IMR-90 (cell line): ENCODE data around the gene STK35. TPM values are rescaled to one million over a fixed set of nuclear protein-coding genes. Genes with fewer than 3 reads are reported as not detected.

Source experiments
- ATAC-seq: fragments of 200-7000 bp; cut with Tn5 transposase; 2 replicates; pipeline ENCODE4 v1.9.1; 2020; ENCODE audit warnings: low read depth, mild to moderate bottlenecking, moderate library complexity
- BruUV-seq: library from RNA; stranded (reverse); fragments of 400-500 nt; replicated peaks from 2 replicates; lab custom pipeline; 2021; lab: Mats Ljungman, UMichigan
- CTCF ChIA-PET: fragments of 300-600 bp; formaldehyde crosslinking; extraction: SDS; loops from one replicate; lab custom pipeline; 2021; ENCODE audit warnings: antibody characterized with exemption; lab: Yijun Ruan, JAX
- POLR2A ChIA-PET: fragments of 300-600 bp; sonication (Branson Sonifier 250); formaldehyde crosslinking; loops from one replicate; lab custom pipeline; 2022; ENCODE audit warnings: antibody characterized with exemption; ENCODE audit not compliant: unreplicated experiment; lab: Charles Lee
- DNase-seq: peaks from one replicate; pipeline ENCODE4 v3.0.0; 2013
- H2AFZ ChIP-seq: replicated peaks from 2 replicates; pipeline ENCODE3; 2013; ENCODE audit warnings: low read length, mild to moderate bottlenecking; ENCODE audit not compliant: poor library complexity
- H2AK5ac ChIP-seq: 2 replicates; pipeline ENCODE4 v1.6.1; 2013; ENCODE audit warnings: low read depth, low read length, inconsistent platforms
- H2AK9ac ChIP-seq: replicated peaks from 2 replicates; pipeline ENCODE3; 2013; ENCODE audit warnings: mild to moderate bottlenecking, low read depth, low read length, moderate library complexity; ENCODE audit not compliant: poor library complexity
- H2BK120ac ChIP-seq: 2 replicates; pipeline ENCODE4 v1.6.1; 2013; ENCODE audit warnings: low read depth, low read length, inconsistent platforms
- H2BK15ac ChIP-seq: 3 replicates; pipeline ENCODE4 v1.6.1; 2013; ENCODE audit warnings: low read depth, low read length, inconsistent platforms
- H2BK20ac ChIP-seq: 2 replicates; pipeline ENCODE4 v1.6.1; 2013; ENCODE audit warnings: low read depth, mild to moderate bottlenecking, inconsistent platforms, low read length, moderate library complexity
- H2BK5ac ChIP-seq: 2 replicates; pipeline ENCODE4 v1.6.1; 2013; ENCODE audit warnings: mild to moderate bottlenecking, low read depth, low read length, inconsistent platforms; ENCODE audit not compliant: poor library complexity, severe bottlenecking
- H3K14ac ChIP-seq: replicated peaks from 2 replicates; pipeline ENCODE4 v1.6.1; 2013; ENCODE audit warnings: low read depth, low read length, inconsistent platforms
- H3K18ac ChIP-seq: 2 replicates; pipeline ENCODE4 v1.6.1; 2013; ENCODE audit warnings: low read depth, low read length, control low read depth
- H3K23ac ChIP-seq: 2 replicates; pipeline ENCODE4 v1.6.1; 2013; ENCODE audit warnings: low read depth, low read length, inconsistent platforms
- H3K27ac ChIP-seq: 2 replicates; pipeline ENCODE4 v1.5.1; 2013; ENCODE audit warnings: mild to moderate bottlenecking, control low read depth, low read length; ENCODE audit not compliant: insufficient read depth
- H3K27me3 ChIP-seq: 2 replicates; pipeline ENCODE4 v1.6.1; 2013; ENCODE audit warnings: low read length; ENCODE audit not compliant: control insufficient read depth, insufficient read depth
- H3K36me3 ChIP-seq: 2 replicates; pipeline ENCODE4 v1.6.1; 2013; ENCODE audit warnings: low read length, mixed read lengths; ENCODE audit not compliant: control insufficient read depth, insufficient read depth
- H3K4ac ChIP-seq: 2 replicates; pipeline ENCODE4 v1.6.1; 2013; ENCODE audit warnings: low read depth, low read length, inconsistent platforms
- H3K4me1 ChIP-seq: 2 replicates; pipeline ENCODE4 v1.6.1; 2013; ENCODE audit warnings: low read length, mixed read lengths; ENCODE audit not compliant: control insufficient read depth, insufficient read depth
- H3K4me2 ChIP-seq: 2 replicates; pipeline ENCODE4 v1.6.1; 2013; ENCODE audit warnings: low read depth, mild to moderate bottlenecking, control low read depth, low read length, moderate library complexity
- H3K4me3 ChIP-seq: 2 replicates; pipeline ENCODE4 v1.5.1; 2013; ENCODE audit warnings: low read depth, mild to moderate bottlenecking, control low read depth, low read length, moderate library complexity; ENCODE audit not compliant: insufficient read depth
- H3K56ac ChIP-seq: 2 replicates; pipeline ENCODE4 v1.6.1; 2013; ENCODE audit warnings: low read length, inconsistent platforms; ENCODE audit not compliant: insufficient read depth; ENCODE audit errors: extremely low read depth
- H3K79me1 ChIP-seq, 2 experiments: 2 replicates each; pipeline ENCODE4 v1.6.1; 2013; ENCODE audit warnings: low read length in 2 of 2, inconsistent platforms in 1 of 2, low read depth in 1 of 2
- H3K9ac ChIP-seq: 2 replicates; pipeline ENCODE4 v1.6.1; 2013; ENCODE audit warnings: low read depth, low read length, control low read depth
- H3K9me1 ChIP-seq: 2 replicates; pipeline ENCODE4 v1.6.1; 2013; ENCODE audit warnings: low read length, inconsistent platforms; ENCODE audit not compliant: insufficient read depth
- H3K9me3 ChIP-seq: 2 replicates; pipeline ENCODE4 v1.6.1; 2013; ENCODE audit warnings: low read length; ENCODE audit not compliant: control insufficient read depth, insufficient read depth
- H4K20me1 ChIP-seq: 2 replicates; pipeline ENCODE4 v1.6.1; 2013; ENCODE audit warnings: low read length, inconsistent platforms; ENCODE audit not compliant: insufficient read depth
- H4K5ac ChIP-seq: 2 replicates; pipeline ENCODE4 v1.6.1; 2013; ENCODE audit warnings: mild to moderate bottlenecking, low read depth, low read length, control low read depth
- H4K8ac ChIP-seq, 2 experiments: 2 replicates each; pipeline ENCODE4 v1.6.1; 2013; ENCODE audit warnings: low read depth in 2 of 2, low read length in 2 of 2, control low read depth in 1 of 2, inconsistent platforms in 1 of 2
- H4K91ac ChIP-seq: 2 replicates; pipeline ENCODE4 v1.6.1; 2013; ENCODE audit warnings: low read depth, low read length, inconsistent platforms; ENCODE audit not compliant: insufficient read depth
- BHLHE40 ChIP-seq: fragments of 150-350 bp; IDR thresholded peaks from 2 replicates; pipeline ENCODE4 v1.6.1; 2016; ENCODE audit warnings: mild to moderate bottlenecking, low read depth, low read length
- CTCF ChIP-seq: conservative IDR thresholded peaks from 2 replicates; pipeline ENCODE4 v1.5.1; 2012; ENCODE audit warnings: mild to moderate bottlenecking, low read depth, low read length, improper control_type of control experiment
- POLR2A ChIP-seq: IDR thresholded peaks from 2 replicates; pipeline ENCODE4 v1.6.1; 2012; ENCODE audit warnings: mild to moderate bottlenecking, low read depth, low read length
- RAD21 ChIP-seq: IDR thresholded peaks from 2 replicates; pipeline ENCODE4 v1.6.1; 2012; ENCODE audit warnings: low read length, improper control_type of control experiment
- RFX5 ChIP-seq: IDR thresholded peaks from 2 replicates; pipeline ENCODE4 v1.8.0; 2012; ENCODE audit warnings: low read depth, mild to moderate bottlenecking, low read length, moderate library complexity
- SMC3 ChIP-seq: fragments of 150-350 bp; IDR thresholded peaks from 2 replicates; pipeline ENCODE4 v1.6.1; 2016; ENCODE audit warnings: low read depth, mild to moderate bottlenecking, antibody characterized with exemption, low read length, moderate library complexity
- WGBS, 2 experiments: methylation state at CpG; one replicate each; pipeline versions ENCODE4 v1.1.5 to v1.1.7; 2013; ENCODE audit warnings: missing lambda C conversion rate in 2 of 2; ENCODE audit not compliant: insufficient read length in 1 of 2; ENCODE audit errors: extremely low coverage in 2 of 2; 5-methylcytosine and 5-hydroxymethylcytosine counted together
- dilution Hi-C: fragments of 300-500 bp; cut with HindIII; formaldehyde crosslinking; loops from one replicate; pipeline ENCODE4 v1.14.3; 2018; ENCODE audit warnings: low sequenced_read_pairs; ENCODE audit not compliant: unreplicated experiment
- in situ Hi-C: fragments of 300-500 bp; cut with MboI; formaldehyde crosslinking; loops from 3 replicates; pipeline ENCODE4 v1.14.3; 2019; ENCODE audit warnings: low sequenced_read_pairs, inconsistent platforms, mixed read lengths
- intact Hi-C: fragments of 100-400 bp; cut with micrococcal nuclease; formaldehyde crosslinking; loops from 2 replicates; pipeline ENCODE4 v1.10.0; 2022
- polyA plus RNA-seq, 3 experiments: library from polyadenylated mRNA; depleted of rRNA; stranded (reverse); fragments of >200 nt; gene quantifications; 2 replicates each; pipeline ENCODE4 v1.2.3, GENCODE V29; 2012; ENCODE audit warnings: low replicate concordance in 1 of 3
- total RNA-seq: library from RNA; depleted of rRNA; stranded (reverse); fragments of >200 nt; gene quantifications from 2 replicates; pipeline ENCODE4 v1.2.3, GENCODE V29; 2012

STK35 gene
- total and polyA plus RNA-seq, 2 of the 4 experiments (the other 2 are of a cell fraction): 11.1 to 12.0 TPM

DNA sequence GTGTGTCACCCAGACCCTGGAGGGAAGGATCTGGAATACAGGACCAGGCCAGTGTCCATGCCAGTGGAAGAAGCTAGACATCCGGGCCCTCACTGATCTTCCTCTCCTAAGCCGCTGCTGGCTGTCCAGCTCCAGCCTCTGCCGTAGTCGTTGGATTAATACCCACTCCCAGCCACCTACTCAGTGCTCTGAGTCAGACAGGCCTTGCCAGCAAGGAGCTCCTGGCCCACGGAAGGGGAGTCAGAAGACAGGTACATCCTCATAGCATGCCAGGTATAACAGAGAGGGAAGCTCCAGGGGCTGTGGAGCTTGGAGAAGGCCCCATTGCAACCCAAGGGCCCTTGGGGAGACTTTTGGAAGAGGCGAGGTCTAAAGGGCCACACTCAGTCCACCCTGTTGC, 49.0 kb downstream of the STK35 start:
- Histone ChIP-seq H2AK5ac (no peak overlapping the region), H2AFZ (no peak overlapping the region), H3K4ac (no peak overlapping the region), H3K18ac (no peak overlapping the region), H3K14ac (no peak overlapping the region), H3K36me3 (peaks cover 7% of the 10 kb centered on the region), H4K20me1 (no peaks in the 10 kb centered on the region), H3K9me3 (no peaks in the 10 kb centered on the region), H4K91ac (no peak overlapping the region), H3K23ac (no peak overlapping the region), H2BK15ac (no peak overlapping the region), H3K4me2 (no peak overlapping the region), H4K8ac (no peak overlapping the region), H2AK9ac (no peak overlapping the region), H3K56ac (no peak overlapping the region), H3K27ac (no peak overlapping the region), H2BK120ac (no peak overlapping the region), H3K4me3 (no peak overlapping the region), H2BK5ac (no peak overlapping the region), H4K5ac (no peak overlapping the region), H2BK20ac (no peak overlapping the region), H3K27me3 (no peaks in the 10 kb centered on the region), H3K9ac (no peak overlapping the region), H3K4me1 (peaks cover 8% of the 10 kb centered on the region), H3K79me1 (peaks cover 12 to 15% of the 10 kb centered on the region in 2 experiments), H3K9me1 (peaks cover 17% of the 10 kb centered on the region)
- intact Hi-C loops: loop anchor here (5.0 kb wide), 1 partner anchor 48 kb away; the partner anchor contains the start of gene STK35
- WGBS, 2 experiments: no CpG with 5 or more reads among the region's 6 CpGs
- in situ Hi-C loops: no loop called here
- BruUV-seq: no TSS peak
- DNase-seq (no peak), ATAC-seq (no peak)
- dilution Hi-C loops: no loop called here
- POLR2A ChIA-PET: no interaction called here
- no peak for TF ChIP-seq RFX5
- no peak for TF ChIP-seq BHLHE40
- TF ChIP-seq POLR2A: no peak
- no peak for TF ChIP-seq RAD21
- no peak for TF ChIP-seq SMC3
- no peak for TF ChIP-seq CTCF
- CTCF ChIA-PET: no interaction called here
